Measurements from ENCODE around the gene COX18.

The COX18 gene

GRCh38 chr4:73053076-73053475 lies 16.4 kb downstream of the COX18 start:
- DNase-seq (ENCODE audit: low spot score), result no peak

DNA sequence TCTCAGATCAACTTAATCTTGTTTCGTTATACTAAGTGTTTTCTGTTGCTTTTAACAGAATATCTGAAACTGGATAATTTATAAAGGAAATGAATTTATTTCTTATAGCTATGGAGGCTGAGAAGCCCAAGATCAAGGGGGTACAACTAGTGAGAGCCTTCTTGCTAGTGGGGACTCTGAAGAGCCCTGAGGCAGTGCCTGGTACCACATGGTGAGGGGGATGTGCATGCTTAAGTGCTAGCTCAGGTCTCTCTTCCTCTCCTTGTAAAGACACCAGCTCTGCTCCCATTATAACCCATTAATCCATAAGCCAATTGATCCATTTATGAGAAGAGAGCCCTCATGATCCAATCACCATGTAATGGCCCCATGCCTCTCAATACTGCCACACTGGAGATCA lies 17.9 kb downstream of the COX18 start:
- DNase-seq (ENCODE audit: low spot score), result no peak

GRCh38 chr4:73045879-73046278 lies 23.6 kb downstream of the COX18 start:
- no peak for DNase-seq (ENCODE audit: low spot score)

DNA sequence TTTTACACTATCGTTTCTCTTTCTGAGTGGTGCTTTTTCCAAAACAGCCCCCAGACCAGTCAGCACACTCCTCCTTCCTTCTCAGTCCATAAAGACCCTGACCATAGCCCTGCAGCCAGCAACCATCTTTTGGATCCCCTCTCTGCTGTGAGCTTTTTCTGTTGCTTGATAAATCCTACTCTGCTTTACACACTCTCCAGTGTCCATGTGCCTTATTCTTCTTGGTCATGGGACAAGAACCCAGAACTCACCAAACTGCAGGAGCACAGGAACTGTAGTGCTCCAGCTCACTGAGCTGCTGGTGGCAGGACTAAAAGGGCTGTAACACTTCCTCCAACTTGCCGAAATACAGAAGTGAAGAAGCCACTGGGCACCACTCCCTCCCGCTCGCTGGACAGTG lies 32.5 kb downstream of the COX18 start:
- DNase-seq (ENCODE audit: low spot score), result no peak

DNA sequence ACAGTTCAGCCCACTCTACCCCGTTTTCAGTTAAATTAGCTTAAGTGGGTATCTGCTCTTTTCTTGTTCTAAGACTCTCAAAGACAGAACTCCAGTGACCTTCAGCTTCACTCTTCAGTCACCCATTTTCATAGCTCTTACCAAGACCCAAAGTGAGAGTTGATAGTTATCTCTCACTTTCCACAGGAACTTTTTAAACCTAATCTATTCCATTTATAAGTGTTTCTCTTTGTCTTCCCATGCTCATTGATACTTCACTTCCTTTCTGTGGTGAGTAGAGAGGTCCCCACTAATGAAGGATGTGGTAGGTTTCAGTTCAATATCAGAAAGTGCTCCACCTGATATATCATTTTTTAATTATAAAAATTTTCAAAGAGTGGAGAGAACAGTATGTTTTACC lies 33.4 kb downstream of the COX18 start:
- DNase-seq (ENCODE audit: low spot score), result no peak

DNA sequence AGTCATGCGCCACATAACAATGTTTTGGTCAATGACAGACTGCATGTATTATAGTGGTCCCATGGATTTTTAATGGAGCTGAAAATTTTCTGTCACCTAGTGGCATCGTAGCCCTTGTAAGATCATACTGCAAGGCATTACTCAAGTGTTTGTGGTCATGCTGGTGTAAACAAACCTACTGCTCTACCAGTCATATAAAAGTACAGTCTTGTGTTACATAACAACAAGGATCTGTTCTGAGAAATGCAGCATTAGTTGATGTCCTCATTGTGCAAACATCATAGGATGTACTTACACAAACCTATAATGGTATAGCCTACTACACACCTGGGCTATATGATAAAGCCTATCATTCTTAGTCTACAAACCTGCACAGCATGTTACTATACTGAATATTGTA lies 34.6 kb downstream of the COX18 start:
- no peak for DNase-seq (ENCODE audit: low spot score)

DNA sequence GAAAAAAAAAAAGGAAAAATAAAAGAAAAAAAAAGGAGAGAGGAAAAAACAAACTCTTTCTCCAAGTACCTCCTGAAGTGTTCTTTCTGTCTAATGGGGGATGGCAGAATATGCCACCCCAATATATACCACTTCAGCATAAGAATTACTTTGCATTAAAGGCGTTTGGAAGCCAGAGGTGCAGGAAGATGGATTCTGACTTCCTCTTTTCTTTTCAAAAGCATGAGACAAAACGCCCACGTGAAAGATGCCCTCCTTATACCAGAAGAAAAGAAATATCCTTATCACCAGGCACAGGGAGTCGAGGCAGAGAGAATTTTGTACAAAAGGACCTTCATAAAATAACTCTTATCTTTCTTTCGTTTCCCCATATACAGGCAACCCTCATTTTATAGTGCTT lies 40.9 kb downstream of the COX18 start:
- DNase-seq (ENCODE audit: low spot score), result no peak

GRCh38 chr4:73021634-73022033 lies 47.9 kb downstream of the COX18 start:
- DNase-seq (ENCODE audit: low spot score), result no peak

GRCh38 chr4:73019462-73020047 lies 50.0 kb downstream of the COX18 start:
- peak; percentile 27 for DNase-seq (ENCODE audit: low spot score)

GRCh38 chr4:73018595-73018994 lies 50.9 kb downstream of the COX18 start:
- DNase-seq (ENCODE audit: low spot score), result no peak

DNA sequence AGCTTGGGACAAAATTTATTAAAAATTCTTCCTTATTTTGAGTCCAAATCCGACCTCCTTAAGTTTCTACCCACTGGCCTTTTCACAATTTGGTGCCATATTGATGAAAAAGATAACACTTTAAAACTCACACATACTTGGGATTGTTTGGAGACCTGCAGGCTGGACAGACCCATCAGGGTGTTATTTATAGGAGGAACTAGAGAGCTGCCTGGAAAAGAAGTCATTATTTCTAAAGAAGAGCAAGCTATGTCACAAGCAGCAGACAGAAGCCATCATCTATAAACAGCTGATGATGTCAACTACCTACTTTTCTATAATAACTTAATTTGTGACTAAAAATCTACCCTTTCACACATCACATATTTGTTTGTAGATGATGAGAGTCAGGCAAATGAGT lies 56.2 kb downstream of the COX18 start:
- no peak for DNase-seq (ENCODE audit: low spot score)

DNA sequence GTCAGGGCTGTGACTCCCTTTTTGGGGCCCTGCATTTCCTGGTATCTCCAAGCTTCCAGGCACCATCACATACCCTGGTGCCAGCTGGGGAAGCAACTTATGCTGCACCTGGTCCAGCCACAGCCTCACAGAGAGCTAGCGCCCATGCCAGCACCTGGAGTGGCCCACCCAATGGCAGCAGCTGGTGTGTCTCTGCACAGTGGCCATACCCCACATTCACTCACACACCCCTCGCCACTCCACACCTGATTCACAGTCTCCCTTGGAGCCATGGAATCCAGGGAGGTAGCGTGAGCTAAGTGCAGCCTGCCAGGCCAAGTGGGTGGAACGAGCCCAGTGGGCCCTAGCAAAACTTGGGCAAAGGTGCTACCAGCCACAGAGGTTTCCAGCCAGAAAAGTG lies 56.8 kb downstream of the COX18 start:
- DNase-seq (ENCODE audit: low spot score), result no peak

GRCh38 chr4:73011629-73011985 lies 57.9 kb downstream of the COX18 start:
- DNase-seq (ENCODE audit: low spot score), result no peak

DNA sequence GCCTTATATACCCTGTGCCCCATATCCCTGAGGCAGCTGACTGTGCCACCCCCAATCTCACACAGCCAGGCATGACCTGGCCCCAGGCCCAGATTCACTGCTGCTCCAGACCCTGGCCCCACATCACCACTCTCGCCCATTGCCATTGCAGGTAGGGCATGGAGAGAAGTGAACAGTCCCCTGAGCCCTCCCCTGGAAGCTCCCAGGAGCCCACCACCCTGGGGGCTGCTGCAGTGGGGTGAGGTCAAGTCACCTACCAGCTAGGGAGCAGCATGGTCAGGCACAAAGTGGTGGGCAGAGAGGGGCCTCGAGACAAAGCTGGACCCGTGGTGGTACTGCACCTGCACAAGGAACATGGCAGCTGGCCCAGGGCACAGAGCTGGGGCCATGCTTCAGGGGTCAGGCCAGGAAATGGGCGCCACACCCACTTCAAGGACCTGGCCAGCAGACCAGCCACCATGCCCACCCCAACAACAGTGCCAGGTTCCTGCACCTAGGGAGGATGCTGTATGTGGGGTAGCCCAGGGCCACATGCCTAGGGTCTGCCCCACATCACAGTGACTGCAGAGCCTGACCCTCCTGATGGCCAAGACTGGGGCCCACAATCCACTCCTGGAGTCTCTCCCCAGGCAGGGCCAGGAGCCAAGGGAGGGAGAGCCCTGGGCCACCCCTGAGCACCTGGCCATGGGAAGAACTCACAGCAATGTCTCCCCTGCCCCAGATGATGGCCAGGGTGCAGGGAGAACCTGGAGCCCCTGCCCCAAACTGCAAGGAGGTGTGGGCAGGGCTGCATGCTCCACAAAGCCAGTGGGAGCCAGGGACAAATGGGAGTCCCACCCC lies 58.5 kb downstream of the COX18 start:
- DNase-seq (ENCODE audit: low spot score), result no peak

DNA sequence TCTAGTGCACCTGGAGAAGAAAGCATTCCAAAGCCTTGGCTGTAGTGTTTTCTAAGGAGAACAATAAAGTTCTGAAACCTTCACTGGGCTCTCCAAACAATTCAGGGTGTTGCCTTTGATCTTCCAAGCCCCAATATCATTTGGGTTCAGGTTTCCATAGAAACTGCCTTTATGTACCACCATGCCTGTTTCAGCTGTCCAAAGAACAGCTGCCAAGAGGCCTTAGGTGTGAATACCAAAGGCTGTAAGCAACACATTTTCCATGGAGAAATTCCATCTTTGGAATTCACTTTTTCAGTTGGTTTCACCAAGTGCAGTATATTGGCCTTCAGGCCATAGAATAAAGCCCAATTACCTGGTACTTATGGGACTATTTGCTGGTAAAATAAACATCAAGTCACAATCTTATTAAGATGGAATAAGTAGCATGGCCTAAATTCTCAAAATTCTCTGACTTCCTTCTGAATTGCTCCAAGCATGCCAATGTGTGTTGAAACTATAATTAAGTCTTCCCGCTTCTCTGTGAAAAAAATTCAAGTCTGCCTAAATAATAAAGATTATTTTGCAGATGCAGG lies 61.9 kb downstream of the COX18 start:
- DNase-seq (ENCODE audit: low spot score), result no peak

DNA sequence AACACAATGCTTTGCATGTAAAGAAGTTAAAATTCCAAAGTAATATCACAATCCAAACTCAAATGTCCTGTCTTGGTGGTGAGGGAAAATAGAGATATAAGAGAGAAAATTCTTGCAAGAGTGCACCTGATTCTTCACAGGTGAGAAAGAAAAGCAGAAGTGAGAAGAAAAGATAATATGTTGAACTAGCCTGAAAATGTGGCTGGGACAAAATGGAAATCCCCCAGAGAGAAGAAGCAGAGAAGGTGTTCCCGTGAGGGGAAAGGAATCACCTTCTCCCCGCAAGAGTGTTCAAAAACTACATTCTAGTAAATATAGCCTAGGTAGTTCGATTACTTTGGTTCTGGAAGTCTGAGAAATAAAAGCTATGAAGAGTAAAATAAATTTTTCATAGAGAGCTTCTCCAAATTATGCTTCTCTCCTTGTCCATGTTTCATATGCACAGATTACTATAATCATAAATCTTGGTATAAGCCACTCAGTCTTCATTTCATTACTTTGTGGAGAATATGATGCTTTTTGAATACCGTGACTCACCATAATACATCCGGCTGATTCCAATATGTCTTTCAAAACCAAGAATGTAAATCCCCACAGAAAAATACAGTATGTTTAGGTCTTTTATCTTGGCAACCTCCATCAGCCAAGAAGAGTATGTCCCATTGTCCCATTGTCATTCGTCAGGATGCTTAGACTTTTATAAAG lies 63.1 kb downstream of the COX18 start:
- DNase-seq (ENCODE audit: low spot score), result no peak

GRCh38 chr4:73005514-73005913 lies 64.0 kb downstream of the COX18 start:
- no peak for DNase-seq (ENCODE audit: low spot score)

Data from globus pallidus (tissue), 1 donor.